ENCODE measurements around the gene ARID1B.

The ARID1B gene

GRCh38 chr6:156994215-156995076 lies 217.3 kb downstream of the ARID1B start:
- no peak overlapping the region for H3K4me3 ChIP-seq (ENCODE audit: low read depth, low read length)
- no peak for TF ChIP-seq CTCF (IDR thresholded peaks at IDR 0.05; ENCODE audit: low read depth, low read length)
- no peak for DNase-seq (ENCODE audit: low read depth, low spot score)
- in situ Hi-C loops (cut with HindIII; ENCODE audit: low sequenced_read_pairs): no loop called here

GRCh38 chr6:156995502-156995901 lies 218.3 kb downstream of the ARID1B start:
- DNase-seq (ENCODE audit: low read depth, low spot score): no peak
- H3K4me3 ChIP-seq (ENCODE audit: low read depth, low read length): no peak overlapping the region
- in situ Hi-C loops (cut with HindIII; ENCODE audit: low sequenced_read_pairs): no loop called here
- no peak for TF ChIP-seq CTCF (IDR thresholded peaks at IDR 0.05; ENCODE audit: low read depth, low read length)

- no peak overlapping the region for H3K4me3 ChIP-seq (ENCODE audit: low read depth, low read length)
- TF ChIP-seq CTCF (IDR thresholded peaks at IDR 0.05; ENCODE audit: low read depth, low read length): no peak
- DNase-seq (ENCODE audit: low read depth, low spot score): no peak
- in situ Hi-C loops (cut with HindIII; ENCODE audit: low sequenced_read_pairs): no loop called here
Measured at GRCh38 chr6:156996265-156996664, 219.1 kb downstream of the ARID1B start.

GRCh38 chr6:156998794-156999330 lies 221.7 kb downstream of the ARID1B start:
- no peak overlapping the region for H3K4me3 ChIP-seq (ENCODE audit: low read depth, low read length)
- in situ Hi-C loops (cut with HindIII; ENCODE audit: low sequenced_read_pairs): no loop called here
- DNase-seq (ENCODE audit: low read depth, low spot score): no peak
- no peak for TF ChIP-seq CTCF (IDR thresholded peaks at IDR 0.05; ENCODE audit: low read depth, low read length)

- DNase-seq (ENCODE audit: low read depth, low spot score): no peak
- in situ Hi-C loops (cut with HindIII; ENCODE audit: low sequenced_read_pairs): no loop called here
- H3K4me3 ChIP-seq (ENCODE audit: low read depth, low read length): no peak overlapping the region
- TF ChIP-seq CTCF (IDR thresholded peaks at IDR 0.05; ENCODE audit: low read depth, low read length): no peak
Measured at GRCh38 chr6:156999762-157000161, 222.6 kb downstream of the ARID1B start.

- TF ChIP-seq CTCF (IDR thresholded peaks at IDR 0.05; ENCODE audit: low read depth, low read length): no peak
- in situ Hi-C loops (cut with HindIII; ENCODE audit: low sequenced_read_pairs): no loop called here
- H3K4me3 ChIP-seq (ENCODE audit: low read depth, low read length): no peak overlapping the region
- no peak for DNase-seq (ENCODE audit: low read depth, low spot score)
Measured at GRCh38 chr6:157001716-157002115, 224.5 kb downstream of the ARID1B start.
